ENCODE measurements around the gene ALAS1. TPM values are rescaled to one million over a fixed set of nuclear protein-coding genes. Genes with fewer than 3 reads are reported as not detected.
"Not testable (repeated sequence)": the region's sequence is repeated elsewhere in the genome, so short reads cannot be mapped to it uniquely, and the experiment has no call there.

The ALAS1 gene
- total RNA-seq, 4 donors from 2014 or later = 70.1 to 101 (median 84.0) TPM

DNA sequence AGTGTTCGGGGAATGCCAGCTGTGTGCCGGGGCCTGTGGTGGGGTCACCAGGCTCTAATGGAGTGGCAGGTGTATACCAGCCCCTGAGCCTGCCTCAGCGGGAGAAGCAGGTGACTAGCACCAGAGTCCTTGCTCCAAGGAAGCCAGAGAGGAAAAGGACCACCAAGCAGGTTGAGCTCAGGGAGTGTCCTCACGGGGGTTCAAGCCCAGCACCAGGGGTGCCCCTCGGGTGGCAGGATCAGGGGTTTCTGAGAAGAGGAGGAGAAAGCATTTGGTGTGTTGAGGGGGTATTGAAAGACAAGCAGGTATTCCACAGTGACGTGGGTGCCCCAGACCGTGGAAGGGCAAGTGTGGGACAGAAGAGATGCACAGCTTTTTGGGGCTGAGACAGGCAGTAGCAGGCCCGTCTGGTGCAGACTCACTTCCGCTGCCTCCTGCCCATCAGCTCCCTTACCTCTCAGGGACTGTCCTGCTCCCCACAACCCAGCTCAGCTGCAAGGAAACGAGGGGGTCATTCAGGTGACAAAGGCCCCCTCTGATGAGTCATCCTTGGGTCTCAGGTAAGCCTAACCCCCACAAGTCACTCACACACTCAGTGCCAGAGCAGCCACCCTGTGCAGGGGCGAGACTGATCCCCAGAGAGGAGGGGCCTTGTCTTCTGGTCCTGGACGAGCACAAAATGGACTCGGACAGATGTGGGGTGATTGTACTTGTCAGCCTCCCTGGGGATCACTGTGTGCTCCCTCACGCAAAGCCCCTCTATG lies 22.4 kb upstream of the ALAS1 start:
- intact Hi-C loops (cut with DNase I; ENCODE audit: low total_unique reads) = no loop called here
- no peaks in the 10 kb centered on the region for H3K9me3 ChIP-seq
- no peaks in the 10 kb centered on the region for H3K4me1 ChIP-seq
- H3K4me3 ChIP-seq = no peak overlapping the region
- in situ Hi-C loops (cut with MboI; ENCODE audit: low pct_ligation_motif_present in 1 of 4, low pct_unique_long_range_greater_than_20kb in 1 of 4, low sequenced_read_pairs in 3 of 4) = no loop called here
- no peaks in the 10 kb centered on the region for H3K27me3 ChIP-seq
- no peaks in the 10 kb centered on the region for H3K36me3 ChIP-seq
- no peak for DNase-seq
- TF ChIP-seq POLR2A (IDR thresholded peaks at IDR 0.05) = no peak
- TF ChIP-seq EP300 (IDR thresholded peaks at IDR 0.05; ENCODE audit: low read depth) = no peak
- TF ChIP-seq POLR2AphosphoS5 (IDR thresholded peaks at IDR 0.05) = no peak
- TF ChIP-seq, protein P1, sequence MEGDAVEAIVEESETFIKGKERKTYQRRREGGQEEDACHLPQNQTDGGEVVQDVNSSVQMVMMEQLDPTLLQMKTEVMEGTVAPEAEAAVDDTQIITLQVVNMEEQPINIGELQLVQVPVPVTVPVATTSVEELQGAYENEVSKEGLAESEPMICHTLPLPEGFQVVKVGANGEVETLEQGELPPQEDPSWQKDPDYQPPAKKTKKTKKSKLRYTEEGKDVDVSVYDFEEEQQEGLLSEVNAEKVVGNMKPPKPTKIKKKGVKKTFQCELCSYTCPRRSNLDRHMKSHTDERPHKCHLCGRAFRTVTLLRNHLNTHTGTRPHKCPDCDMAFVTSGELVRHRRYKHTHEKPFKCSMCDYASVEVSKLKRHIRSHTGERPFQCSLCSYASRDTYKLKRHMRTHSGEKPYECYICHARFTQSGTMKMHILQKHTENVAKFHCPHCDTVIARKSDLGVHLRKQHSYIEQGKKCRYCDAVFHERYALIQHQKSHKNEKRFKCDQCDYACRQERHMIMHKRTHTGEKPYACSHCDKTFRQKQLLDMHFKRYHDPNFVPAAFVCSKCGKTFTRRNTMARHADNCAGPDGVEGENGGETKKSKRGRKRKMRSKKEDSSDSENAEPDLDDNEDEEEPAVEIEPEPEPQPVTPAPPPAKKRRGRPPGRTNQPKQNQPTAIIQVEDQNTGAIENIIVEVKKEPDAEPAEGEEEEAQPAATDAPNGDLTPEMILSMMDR (IDR thresholded peaks at IDR 0.05) = no peak
- H3K27ac ChIP-seq = no peak overlapping the region
- whole genome bisulfite sequencing, 2 donors (ENCODE audit: low coverage in 1 of 2) = 91% methylated on average over 14 of the region's 14 CpGs; no CpG with 5 or more reads in 1 of the 2 donors

DNA sequence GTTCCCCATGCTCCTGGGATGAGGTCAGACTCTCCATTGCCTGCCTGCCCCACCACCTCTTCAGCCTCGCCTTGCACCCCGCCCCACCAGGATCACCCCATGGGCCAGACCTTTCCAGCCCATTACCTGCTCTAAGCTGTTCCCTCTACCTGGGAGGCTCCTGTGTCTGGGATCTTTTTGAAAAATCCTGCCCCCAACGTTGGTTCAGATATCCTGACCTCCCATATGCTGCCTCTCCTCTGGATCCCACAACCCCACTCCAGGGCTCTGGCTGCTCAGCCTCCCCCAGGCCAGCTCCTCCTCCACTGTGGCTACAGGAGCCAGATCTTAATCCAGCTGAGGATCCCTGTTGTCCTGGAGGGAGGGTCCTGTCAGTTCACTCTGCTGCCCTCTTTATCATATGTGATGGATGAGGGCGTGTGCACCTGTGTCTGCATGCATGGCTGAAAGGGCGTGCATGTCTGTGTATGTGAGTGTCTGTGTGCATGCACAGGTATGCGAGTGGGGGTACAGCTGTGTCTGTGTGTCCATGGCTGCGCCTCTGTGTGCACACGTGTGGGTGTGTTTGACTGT lies 21.7 kb upstream of the ALAS1 start:
- intact Hi-C loops (cut with DNase I; ENCODE audit: low total_unique reads) (no loop called here), in situ Hi-C loops (cut with MboI; ENCODE audit: low pct_ligation_motif_present in 1 of 4, low pct_unique_long_range_greater_than_20kb in 1 of 4, low sequenced_read_pairs in 3 of 4) (no loop called here)
- Histone ChIP-seq H3K4me3 (no peak overlapping the region), H3K27me3 (no peaks in the 10 kb centered on the region), H3K36me3 (no peaks in the 10 kb centered on the region), H3K27ac (no peak overlapping the region), H3K9me3 (no peaks in the 10 kb centered on the region), H3K4me1 (no peaks in the 10 kb centered on the region)
- 81 to 94% methylated on average over 5 to 8 of the region's 8 CpGs for WGBS, 2 donors (ENCODE audit: low coverage in 1 of 2)
- DNase-seq = no peak
- no peak for TF ChIP-seq EP300 (IDR thresholded peaks at IDR 0.05; ENCODE audit: low read depth)
- TF ChIP-seq POLR2AphosphoS5 (IDR thresholded peaks at IDR 0.05) = no peak
- TF ChIP-seq POLR2A (IDR thresholded peaks at IDR 0.05) = no peak
- TF ChIP-seq, protein P1 (IDR thresholded peaks at IDR 0.05) = no peak

DNA sequence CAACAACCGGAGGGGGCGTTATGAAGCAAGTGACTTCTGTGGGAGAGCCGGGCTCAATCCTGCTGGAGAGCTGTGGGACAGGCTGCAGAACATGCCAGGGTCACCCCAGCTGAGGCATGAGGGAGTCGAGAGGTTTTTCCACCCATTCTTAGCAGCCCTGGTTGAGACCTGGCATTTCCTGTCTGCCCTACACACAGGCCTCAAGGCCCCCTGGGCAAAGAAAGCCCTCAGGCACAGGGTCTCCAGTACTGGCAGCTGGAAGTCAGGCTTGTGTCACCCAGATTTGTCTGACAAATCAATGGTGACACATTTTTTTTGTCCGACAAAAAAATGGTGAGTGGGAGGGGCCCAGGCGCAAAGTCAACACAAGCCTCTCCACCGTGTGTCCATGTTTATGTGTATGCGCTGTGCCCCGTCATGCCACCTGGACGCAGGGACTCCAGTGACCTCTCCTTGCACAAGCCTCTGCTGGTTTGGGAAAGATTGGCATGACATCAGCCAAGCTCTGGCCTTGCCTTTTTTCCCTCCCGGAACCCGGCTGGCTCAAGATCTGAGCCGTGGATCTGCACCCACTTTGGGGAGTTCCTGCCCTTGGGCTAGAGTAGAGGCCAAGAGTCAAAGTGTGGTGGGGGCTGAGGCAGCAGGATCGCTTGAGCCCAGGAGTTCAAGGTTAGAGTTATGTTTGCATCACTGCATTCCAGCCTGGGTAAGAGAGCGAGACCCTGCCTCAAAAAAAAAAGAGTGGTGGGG lies 20.8 kb upstream of the ALAS1 start:
- H3K27me3 ChIP-seq = no peaks in the 10 kb centered on the region
- H3K4me3 ChIP-seq = no peak overlapping the region
- intact Hi-C loops (cut with DNase I; ENCODE audit: low total_unique reads) = no loop called here
- in situ Hi-C loops (cut with MboI; ENCODE audit: low pct_ligation_motif_present in 1 of 4, low pct_unique_long_range_greater_than_20kb in 1 of 4, low sequenced_read_pairs in 3 of 4) = no loop called here
- H3K36me3 ChIP-seq = no peaks in the 10 kb centered on the region
- DNase-seq = no peak
- TF ChIP-seq EP300 (IDR thresholded peaks at IDR 0.05; ENCODE audit: low read depth) = no peak
- no peak for TF ChIP-seq POLR2A (IDR thresholded peaks at IDR 0.05)
- TF ChIP-seq, protein P1 (IDR thresholded peaks at IDR 0.05) = no peak
- no peak for TF ChIP-seq POLR2AphosphoS5 (IDR thresholded peaks at IDR 0.05)
- H3K27ac ChIP-seq = no peak overlapping the region
- no peaks in the 10 kb centered on the region for H3K9me3 ChIP-seq
- H3K4me1 ChIP-seq = no peaks in the 10 kb centered on the region
- WGBS, 2 donors (ENCODE audit: low coverage in 1 of 2) = 75 to 80% methylated on average over 7 to 15 of the region's 15 CpGs

DNA sequence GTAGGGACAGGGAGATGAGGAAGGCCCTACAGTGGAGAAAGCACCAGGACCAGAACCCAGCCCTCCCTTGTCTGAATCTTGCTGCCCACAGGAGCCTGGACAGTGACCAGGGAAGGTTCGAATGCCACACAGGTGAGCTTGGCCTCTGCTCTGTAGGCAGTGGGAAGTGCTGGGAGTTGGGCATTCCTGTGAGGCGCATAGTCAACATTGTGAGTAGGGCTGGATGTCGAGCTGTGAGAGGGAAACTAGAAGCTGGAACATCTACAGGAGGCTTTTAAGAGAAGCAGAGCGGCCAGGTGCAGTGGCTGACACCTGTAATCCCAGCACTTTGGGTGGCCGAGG lies 20.3 kb upstream of the ALAS1 start:
- no peak overlapping the region for H3K27ac ChIP-seq
- no peak overlapping the region for H3K4me3 ChIP-seq
- no peak for DNase-seq
- H3K27me3 ChIP-seq = no peaks in the 10 kb centered on the region
- intact Hi-C loops (cut with DNase I; ENCODE audit: low total_unique reads) = no loop called here
- 72 to 84% methylated on average over 3 to 5 of the region's 5 CpGs for WGBS, 2 donors (ENCODE audit: low coverage in 1 of 2)
- in situ Hi-C loops (cut with MboI; ENCODE audit: low pct_ligation_motif_present in 1 of 4, low pct_unique_long_range_greater_than_20kb in 1 of 4, low sequenced_read_pairs in 3 of 4) = no loop called here
- H3K4me1 ChIP-seq = no peaks in the 10 kb centered on the region
- TF ChIP-seq POLR2AphosphoS5 (IDR thresholded peaks at IDR 0.05) (no peak), EP300 (IDR thresholded peaks at IDR 0.05; ENCODE audit: low read depth) (no peak)
- TF ChIP-seq, protein P1 (IDR thresholded peaks at IDR 0.05) = no peak
- H3K36me3 ChIP-seq = no peaks in the 10 kb centered on the region
- no peaks in the 10 kb centered on the region for H3K9me3 ChIP-seq

DNA sequence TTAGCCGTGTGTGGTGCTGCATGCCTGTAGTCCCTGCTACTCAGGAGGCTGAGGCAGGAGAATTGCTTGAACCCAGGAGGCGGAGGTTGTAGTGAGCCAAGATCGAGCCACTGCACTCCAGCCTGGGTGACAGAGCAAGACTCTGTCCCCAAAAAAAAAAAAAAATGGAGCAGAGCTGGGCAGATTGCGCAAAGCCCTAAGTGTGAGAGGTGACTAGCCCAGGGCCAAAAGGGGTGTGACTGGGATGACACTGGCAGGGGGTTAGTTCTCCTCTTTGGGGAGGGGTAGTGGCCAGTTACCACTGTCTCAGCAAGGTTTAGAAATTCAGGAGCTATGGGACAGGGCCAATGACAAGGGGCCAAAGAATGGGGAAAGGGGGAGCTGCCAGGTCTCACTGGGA lies 19.8 kb upstream of the ALAS1 start:
- H3K27me3 ChIP-seq; H3K36me3 ChIP-seq; H3K27ac ChIP-seq; H3K4me3 ChIP-seq; DNase-seq; H3K4me1 ChIP-seq; H3K9me3 ChIP-seq; intact Hi-C loops (cut with DNase I; ENCODE audit: low total_unique reads); in situ Hi-C loops (cut with MboI; ENCODE audit: low pct_ligation_motif_present in 1 of 4, low pct_unique_long_range_greater_than_20kb in 1 of 4, low sequenced_read_pairs in 3 of 4): not testable (repeated sequence)
- 87 to 100% methylated on average over 2 to 4 of the region's 4 CpGs for WGBS, 2 donors (ENCODE audit: low coverage in 1 of 2)

Measured in transverse colon (tissue), 4 donors.